ENCODE data around the gene ERVV-1. TPM values are rescaled to one million over a fixed set of nuclear protein-coding genes. Genes with fewer than 3 reads are reported as not detected.

ERVV-1 gene
- total and polyA plus RNA-seq, 2 of the 4 experiments (the other 2 are of a cell fraction): not detected

DNA sequence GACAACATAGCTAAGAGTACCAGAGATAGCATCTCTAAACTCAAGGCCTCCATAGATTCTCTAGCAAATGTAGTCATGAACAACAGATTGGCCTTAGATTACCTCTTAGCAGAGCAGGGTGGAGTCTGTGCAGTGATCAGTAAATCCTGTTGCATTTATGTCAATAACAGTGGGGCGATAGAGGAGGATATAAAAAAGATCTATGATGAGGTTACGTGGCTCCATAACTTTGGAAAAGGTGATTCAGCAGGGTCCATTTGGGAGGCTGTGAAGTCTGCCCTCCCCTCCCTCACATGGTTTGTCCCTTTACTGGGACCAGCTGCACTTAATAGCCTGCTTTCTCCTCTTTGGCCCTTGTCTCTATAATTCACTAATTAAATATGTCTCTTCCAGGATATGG, 1.4 kb downstream of the ERVV-1 start:
- ChIA-PET CTCF (no interaction called here), POLR2A (ENCODE audit: unreplicated experiment) (no interaction called here)
- Histone ChIP-seq H3K18ac (ENCODE audit: low read depth, low read length) (no peak overlapping the region), H2BK5ac (ENCODE audit: low read depth, low read length, poor library complexity, severe bottlenecking) (no peak overlapping the region), H2BK20ac (ENCODE audit: low read depth, low read length) (no peak overlapping the region), H3K36me3 (ENCODE audit: control insufficient read depth, insufficient read depth, low read length) (no peaks in the 10 kb centered on the region), H3K9ac (ENCODE audit: low read depth, low read length) (no peak overlapping the region), H4K20me1 (ENCODE audit: insufficient read depth, low read length) (no peaks in the 10 kb centered on the region), H3K27me3 (ENCODE audit: control insufficient read depth, insufficient read depth, low read length) (no peaks in the 10 kb centered on the region), H4K8ac (ENCODE audit: low read depth in 2 of 2, low read length in 2 of 2) (no peak overlapping the region), H3K4me1 (ENCODE audit: control insufficient read depth, insufficient read depth, low read length) (no peaks in the 10 kb centered on the region), H3K4me3 (ENCODE audit: insufficient read depth, low read depth, low read length) (no peak overlapping the region), H2AK5ac (ENCODE audit: low read depth, low read length) (no peak overlapping the region), H3K4me2 (ENCODE audit: low read depth, low read length) (no peak overlapping the region), H4K91ac (ENCODE audit: insufficient read depth, low read depth, low read length) (no peak overlapping the region), H3K9me3 (ENCODE audit: control insufficient read depth, insufficient read depth, low read length) (peaks cover 9% of the 10 kb centered on the region), H2BK15ac (ENCODE audit: low read depth, low read length) (no peak overlapping the region), H2BK120ac (ENCODE audit: low read depth, low read length) (no peak overlapping the region), H2AFZ (replicated peaks; ENCODE audit: low read length, poor library complexity) (no peak overlapping the region), H3K27ac (ENCODE audit: insufficient read depth, low read length) (no peak overlapping the region), H2AK9ac (replicated peaks; ENCODE audit: low read depth, low read length, poor library complexity) (no peak overlapping the region), H3K4ac (ENCODE audit: low read depth, low read length) (no peak overlapping the region), H4K5ac (ENCODE audit: low read depth, low read length) (no peak overlapping the region), H3K14ac (replicated peaks; ENCODE audit: low read depth, low read length) (no peak overlapping the region), H3K9me1 (ENCODE audit: insufficient read depth, low read length) (no peaks in the 10 kb centered on the region), H3K79me1 (ENCODE audit: low read depth in 1 of 2, low read length in 2 of 2) (no peaks in the 10 kb centered on the region), H3K23ac (ENCODE audit: low read depth, low read length) (no peak overlapping the region), H3K56ac (ENCODE audit: extremely low read depth, insufficient read depth, low read length) (no peak overlapping the region)
- TF ChIP-seq, protein P1, sequence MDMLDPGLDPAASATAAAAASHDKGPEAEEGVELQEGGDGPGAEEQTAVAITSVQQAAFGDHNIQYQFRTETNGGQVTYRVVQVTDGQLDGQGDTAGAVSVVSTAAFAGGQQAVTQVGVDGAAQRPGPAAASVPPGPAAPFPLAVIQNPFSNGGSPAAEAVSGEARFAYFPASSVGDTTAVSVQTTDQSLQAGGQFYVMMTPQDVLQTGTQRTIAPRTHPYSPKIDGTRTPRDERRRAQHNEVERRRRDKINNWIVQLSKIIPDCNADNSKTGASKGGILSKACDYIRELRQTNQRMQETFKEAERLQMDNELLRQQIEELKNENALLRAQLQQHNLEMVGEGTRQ (IDR thresholded peaks at IDR 0.05; ENCODE audit: low read depth, low read length): no peak
- TF ChIP-seq CEBPB (IDR thresholded peaks at IDR 0.05; ENCODE audit: low read depth, low read length) (no peak), CHD1 (IDR thresholded peaks at IDR 0.05; ENCODE audit: low read depth, low read length) (no peak), BHLHE40 (IDR thresholded peaks at IDR 0.05; ENCODE audit: low read depth, low read length) (no peak), CTCF (conservative IDR thresholded peaks at IDR 0.05; ENCODE audit: low read depth, low read length) (no peak), FOS (IDR thresholded peaks at IDR 0.05; ENCODE audit: low read depth, low read length) (no peak), MAZ (IDR thresholded peaks at IDR 0.05; ENCODE audit: borderline replicate concordance, low read depth, low read length) (no peak), NFE2L2 (IDR thresholded peaks at IDR 0.05; ENCODE audit: low read depth, low read length) (no peak), RFX5 (IDR thresholded peaks at IDR 0.05; ENCODE audit: low read depth, low read length) (no peak)
- in situ Hi-C loops (cut with MboI; ENCODE audit: low sequenced_read_pairs) (no loop called here), dilution Hi-C loops (cut with HindIII; ENCODE audit: low sequenced_read_pairs, unreplicated experiment) (no loop called here), intact Hi-C loops (cut with micrococcal nuclease) (no loop called here)
- no TSS peak for BruUV-seq (replicated peaks)
- no CpG with 5 or more reads among the region's 2 CpGs for WGBS, 2 experiments (ENCODE audit: extremely low coverage in 2 of 2, insufficient read length in 1 of 2)
- no peak for ATAC-seq (ENCODE audit: low read depth)
- DNase-seq: no peak

Measured in IMR-90 (cell line).